Colon (tissue), 2 donors: Measurements from ENCODE around the gene LYRM2.

Experiments used
- FAIRE-seq: peaks from 2 replicates; lab custom pipeline; 2012; peaks lifted over from hg19 to GRCh38; lab: Jason Lieb, UNC
- donor health status: control.
- donor health status: control.

LYRM2 gene

GRCh38 chr6:89555031-89555430 lies 83.5 kb downstream of the LYRM2 start:
- no peak for FAIRE-seq

DNA sequence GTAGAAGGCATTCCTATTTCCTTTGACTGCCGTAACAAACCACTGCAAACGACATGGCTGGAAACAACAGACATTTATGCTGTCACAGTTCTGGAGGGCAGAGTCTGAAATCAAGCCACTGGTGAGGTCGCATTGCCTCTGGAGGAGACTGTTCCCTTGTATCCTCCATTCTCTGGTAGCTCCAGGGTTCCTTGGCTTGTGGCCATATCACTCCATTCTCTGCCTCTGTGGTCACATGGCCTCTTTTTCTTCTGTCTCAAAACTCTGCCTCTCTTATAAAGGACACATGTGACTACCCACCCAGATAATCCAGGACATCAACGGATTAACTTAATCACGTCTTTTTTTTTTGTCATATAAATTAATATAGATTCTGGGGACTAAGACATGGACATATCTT lies 84.4 kb downstream of the LYRM2 start:
- no peak for FAIRE-seq

DNA sequence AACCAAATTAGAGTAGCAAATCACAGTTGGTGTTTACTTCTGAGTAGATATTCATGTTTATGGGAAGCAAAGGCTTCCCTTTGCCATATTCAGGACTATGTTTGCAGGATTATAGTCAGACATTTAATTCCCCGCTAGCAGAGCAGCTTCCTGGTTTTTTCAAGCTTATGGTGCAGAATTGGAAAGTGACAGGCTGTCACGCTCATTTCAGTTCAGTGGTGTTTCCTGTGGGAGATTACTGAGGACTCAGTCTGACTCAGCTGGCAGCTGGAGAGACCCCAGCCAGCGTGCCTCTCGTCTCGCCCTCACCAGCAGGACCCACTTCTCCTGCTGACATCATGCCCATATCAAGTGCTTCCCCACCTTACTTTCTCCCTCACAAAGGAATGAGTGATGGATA lies 85.1 kb downstream of the LYRM2 start:
- no peak for FAIRE-seq

DNA sequence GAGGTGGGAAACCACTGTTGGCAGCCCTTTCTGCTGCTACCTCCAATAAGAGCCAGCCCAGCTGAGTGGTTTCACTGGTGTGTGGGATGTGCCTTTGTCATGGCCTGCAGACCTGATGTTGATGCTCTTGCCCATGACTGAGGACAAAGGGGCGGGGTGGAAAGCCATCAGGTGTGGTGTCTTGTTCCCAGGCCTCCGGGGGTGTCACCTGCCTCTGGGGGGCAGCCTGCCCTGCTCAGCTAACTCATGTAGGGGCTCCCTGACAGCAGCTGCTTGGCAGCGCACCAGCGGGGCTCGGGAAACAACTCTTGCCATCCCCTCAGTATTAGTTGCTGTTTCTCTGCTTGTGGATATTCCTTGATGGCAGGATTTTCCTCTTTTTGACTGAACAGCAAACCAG lies 91.3 kb downstream of the LYRM2 start:
- no peak for FAIRE-seq

GRCh38 chr6:89542866-89543265 lies 95.7 kb downstream of the LYRM2 start:
- FAIRE-seq: no peak

- no peak for FAIRE-seq
Observed at GRCh38 chr6:89542081-89542857, 96.3 kb downstream of the LYRM2 start.

DNA sequence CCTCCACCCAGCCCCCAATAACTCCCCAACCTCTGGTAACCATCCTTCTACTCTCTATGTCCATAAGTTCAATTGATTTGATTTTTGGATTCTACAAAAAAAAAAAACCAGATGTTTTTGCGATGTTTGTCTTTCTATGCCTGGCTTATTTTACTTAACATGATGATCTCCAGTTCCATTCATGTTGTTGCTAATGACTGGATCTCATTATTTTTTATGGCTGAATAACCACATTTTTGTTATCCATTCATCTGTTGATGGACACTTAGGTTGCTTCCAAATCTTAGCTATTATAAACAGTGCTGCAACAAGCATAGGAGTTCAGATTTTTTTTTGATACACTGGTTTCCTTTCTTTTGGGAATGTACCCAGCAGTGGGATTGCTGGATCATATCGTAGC lies 98.8 kb downstream of the LYRM2 start:
- FAIRE-seq: no peak

DNA sequence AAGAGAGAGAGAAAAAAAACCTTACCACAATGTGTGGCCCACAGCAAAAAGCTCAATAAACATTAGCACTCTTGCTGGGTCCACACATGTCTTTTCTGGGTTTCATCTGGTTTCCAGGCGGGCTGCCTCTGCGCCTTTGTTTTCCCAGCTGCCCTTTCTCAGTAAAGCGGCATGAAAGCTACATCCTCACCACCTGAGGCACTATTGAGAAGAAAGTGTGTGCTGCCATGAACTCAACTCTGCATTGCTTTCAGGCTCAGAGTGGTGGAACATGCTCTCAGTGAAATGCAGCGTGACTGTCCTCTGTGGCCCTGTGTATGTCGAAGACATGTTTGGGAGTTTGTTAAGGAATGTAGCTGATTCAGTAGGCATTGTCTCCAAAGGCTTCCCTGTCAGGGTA lies 102.3 kb downstream of the LYRM2 start:
- no peak for FAIRE-seq

DNA sequence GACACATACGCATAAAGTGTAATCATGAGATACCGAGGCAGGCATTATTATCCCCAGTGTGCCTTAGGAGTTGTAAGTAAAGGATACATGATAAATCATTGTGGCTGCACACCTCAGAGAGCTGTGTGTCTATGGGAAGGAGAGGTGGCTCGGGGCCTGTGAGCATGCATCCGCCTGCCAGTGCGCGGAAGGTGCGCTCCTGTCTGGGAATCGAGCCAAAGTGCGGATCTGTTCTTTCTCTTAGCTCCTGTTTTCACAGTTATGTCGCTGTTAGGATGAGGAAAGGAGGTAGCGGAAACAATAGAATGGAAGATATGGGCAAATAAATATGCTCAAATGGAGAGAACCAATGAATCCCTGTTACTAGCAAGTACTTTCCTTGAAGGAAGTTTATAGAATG lies 107.6 kb downstream of the LYRM2 start:
- FAIRE-seq: no peak

DNA sequence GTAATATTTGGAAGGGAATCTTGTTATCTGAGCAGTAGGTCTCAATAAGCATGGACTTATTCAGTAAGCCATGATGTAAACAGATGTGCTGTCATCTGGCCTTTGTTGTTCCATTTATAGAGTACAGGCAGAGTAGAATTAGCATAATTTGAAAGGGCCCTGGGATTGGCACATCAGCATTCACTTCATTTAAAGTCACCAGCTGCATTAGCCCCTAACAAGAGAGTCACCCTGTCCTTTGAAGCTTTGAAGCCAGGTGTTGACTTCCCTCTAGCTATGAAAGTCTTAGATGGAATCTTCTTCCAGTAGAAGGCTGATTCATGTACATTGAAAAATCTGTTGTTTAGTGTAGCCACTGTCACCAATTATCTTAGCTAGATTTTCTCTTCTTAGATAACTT lies 109.7 kb downstream of the LYRM2 start:
- no peak for FAIRE-seq

DNA sequence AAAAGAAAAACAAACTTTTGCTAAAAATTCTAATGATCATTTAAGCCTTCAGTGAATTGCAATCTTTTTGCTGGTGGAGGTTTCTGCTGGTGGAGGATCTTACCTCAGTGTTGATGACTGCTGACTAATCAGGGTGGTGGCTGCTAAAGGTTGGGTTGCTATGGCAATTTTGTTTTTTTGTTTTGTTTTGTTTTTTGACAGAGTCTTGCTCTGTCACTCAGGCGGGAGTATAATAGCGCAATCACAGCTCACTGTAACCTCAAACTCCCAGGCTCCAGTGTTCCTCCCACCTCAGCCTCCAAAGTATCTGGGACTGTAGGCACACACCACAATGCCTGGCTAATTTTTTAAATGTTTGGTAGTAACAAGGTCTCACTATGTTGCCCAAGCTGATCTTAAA lies 110.9 kb downstream of the LYRM2 start:
- no peak for FAIRE-seq

DNA sequence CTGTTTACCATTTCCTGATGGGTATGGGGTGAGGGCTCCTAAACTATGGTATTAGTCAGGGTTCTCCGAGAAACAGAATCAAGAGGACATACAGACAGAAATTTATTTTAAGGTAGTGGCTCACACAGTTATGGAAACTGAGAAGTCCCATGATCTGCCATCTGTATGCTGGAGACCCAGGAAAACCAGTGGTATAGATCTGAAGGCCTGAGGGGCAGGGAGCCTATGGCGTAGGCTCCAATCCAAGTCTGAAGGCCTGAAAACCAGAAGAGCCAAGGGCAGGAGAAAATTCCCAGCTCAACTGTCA lies 112.0 kb downstream of the LYRM2 start:
- FAIRE-seq: no peak

- no peak for FAIRE-seq
Observed at GRCh38 chr6:89525786-89526562, 112.6 kb downstream of the LYRM2 start.

DNA sequence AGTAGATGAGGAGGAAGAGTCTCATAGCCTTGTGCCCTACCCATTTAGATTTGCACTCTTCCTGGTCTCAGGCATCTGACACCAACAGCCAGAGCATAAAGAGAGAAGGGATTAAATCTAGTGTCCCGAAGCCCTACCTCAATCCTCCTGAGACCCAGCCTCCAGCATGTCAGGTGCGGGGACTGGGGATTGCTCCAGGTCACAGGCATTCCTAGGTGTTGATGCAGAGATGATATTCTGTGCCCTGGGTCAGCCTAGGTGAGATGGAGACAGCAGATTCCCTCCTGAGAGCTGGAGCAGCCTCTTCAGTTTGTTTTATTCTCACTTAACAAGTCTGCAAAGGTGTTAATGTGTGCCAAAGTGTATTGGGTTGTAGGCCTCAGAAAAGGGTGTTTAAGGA lies 115.8 kb downstream of the LYRM2 start:
- no peak for FAIRE-seq

GRCh38 chr6:89520736-89521135 lies 117.8 kb downstream of the LYRM2 start:
- FAIRE-seq: no peak

- no peak for FAIRE-seq
Observed at GRCh38 chr6:89518352-89519055, 120.0 kb downstream of the LYRM2 start.
